ENCODE data around the gene PHLDB2. TPM values are rescaled to one million over a fixed set of nuclear protein-coding genes. Genes with fewer than 3 reads are reported as not detected.

PHLDB2 gene
- total RNA-seq, 1 donor from 2014 or later = 45.5 TPM

DNA sequence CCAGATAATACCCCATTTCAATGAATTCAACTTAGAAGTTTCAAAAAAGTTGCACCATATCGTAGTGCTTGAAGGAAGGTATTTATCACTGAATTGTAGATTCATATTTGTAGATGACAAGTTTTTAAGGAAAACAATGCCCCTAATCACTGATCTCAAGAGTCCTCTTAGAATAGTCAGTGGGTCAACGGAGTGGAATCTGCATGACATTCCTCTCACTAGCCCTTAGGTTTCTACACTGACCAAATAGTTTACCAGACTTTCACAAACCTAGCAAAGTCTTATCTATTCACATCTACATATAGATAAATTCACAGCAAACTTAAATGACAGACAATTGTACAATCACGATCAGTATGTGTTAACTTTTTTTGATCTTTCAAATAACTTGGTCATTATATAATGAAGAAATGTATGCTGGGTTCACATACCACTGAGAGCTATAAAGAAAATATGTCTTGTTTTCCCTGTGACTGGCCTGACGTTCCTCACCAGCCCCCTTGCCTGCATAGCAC, 35.7 kb upstream of the PHLDB2 start:
- Histone ChIP-seq H3K4me3 (ENCODE audit: low read depth, low read length) (no peak overlapping the region), H3K36me3 (ENCODE audit: control insufficient read depth, insufficient read depth, low read length) (peaks cover 5% of the 10 kb centered on the region), H3K27me3 (ENCODE audit: control insufficient read depth, insufficient read depth, low read length) (no peaks in the 10 kb centered on the region)
- FAIRE-seq (no peak), DNase-seq (ENCODE audit: low read depth) (no peak)
- TF ChIP-seq, protein P1, sequence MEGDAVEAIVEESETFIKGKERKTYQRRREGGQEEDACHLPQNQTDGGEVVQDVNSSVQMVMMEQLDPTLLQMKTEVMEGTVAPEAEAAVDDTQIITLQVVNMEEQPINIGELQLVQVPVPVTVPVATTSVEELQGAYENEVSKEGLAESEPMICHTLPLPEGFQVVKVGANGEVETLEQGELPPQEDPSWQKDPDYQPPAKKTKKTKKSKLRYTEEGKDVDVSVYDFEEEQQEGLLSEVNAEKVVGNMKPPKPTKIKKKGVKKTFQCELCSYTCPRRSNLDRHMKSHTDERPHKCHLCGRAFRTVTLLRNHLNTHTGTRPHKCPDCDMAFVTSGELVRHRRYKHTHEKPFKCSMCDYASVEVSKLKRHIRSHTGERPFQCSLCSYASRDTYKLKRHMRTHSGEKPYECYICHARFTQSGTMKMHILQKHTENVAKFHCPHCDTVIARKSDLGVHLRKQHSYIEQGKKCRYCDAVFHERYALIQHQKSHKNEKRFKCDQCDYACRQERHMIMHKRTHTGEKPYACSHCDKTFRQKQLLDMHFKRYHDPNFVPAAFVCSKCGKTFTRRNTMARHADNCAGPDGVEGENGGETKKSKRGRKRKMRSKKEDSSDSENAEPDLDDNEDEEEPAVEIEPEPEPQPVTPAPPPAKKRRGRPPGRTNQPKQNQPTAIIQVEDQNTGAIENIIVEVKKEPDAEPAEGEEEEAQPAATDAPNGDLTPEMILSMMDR (IDR thresholded peaks at IDR 0.05; ENCODE audit: insufficient read depth, low read length, severe bottlenecking) = no peak

DNA sequence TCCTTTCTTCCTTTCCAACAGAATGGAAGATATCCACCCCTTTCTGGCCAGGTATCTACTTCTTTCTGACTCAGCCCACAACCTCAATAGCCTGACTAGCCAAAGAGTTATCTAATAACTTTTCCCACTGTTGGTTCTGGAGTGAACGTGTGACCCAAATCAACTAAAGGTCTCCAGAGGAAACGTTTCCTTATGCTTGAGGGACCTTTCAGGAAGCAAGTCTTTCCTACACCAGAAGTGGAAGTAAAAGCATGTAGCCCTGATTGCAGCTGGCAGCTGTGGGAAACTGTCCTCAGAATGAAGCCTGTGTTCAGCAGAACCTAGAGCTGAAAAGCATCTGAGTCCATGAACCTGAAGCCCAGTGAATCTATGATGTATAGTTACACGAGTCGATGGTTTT, 34.7 kb upstream of the PHLDB2 start:
- FAIRE-seq (no peak), DNase-seq (ENCODE audit: low read depth) (no peak)
- no peaks in the 10 kb centered on the region for H3K27me3 ChIP-seq (ENCODE audit: control insufficient read depth, insufficient read depth, low read length)
- no peak overlapping the region for H3K4me3 ChIP-seq (ENCODE audit: low read depth, low read length)
- TF ChIP-seq, protein P1 (IDR thresholded peaks at IDR 0.05; ENCODE audit: insufficient read depth, low read length, severe bottlenecking) = no peak
- H3K36me3 ChIP-seq (ENCODE audit: control insufficient read depth, insufficient read depth, low read length) = peaks cover 5% of the 10 kb centered on the region

DNA sequence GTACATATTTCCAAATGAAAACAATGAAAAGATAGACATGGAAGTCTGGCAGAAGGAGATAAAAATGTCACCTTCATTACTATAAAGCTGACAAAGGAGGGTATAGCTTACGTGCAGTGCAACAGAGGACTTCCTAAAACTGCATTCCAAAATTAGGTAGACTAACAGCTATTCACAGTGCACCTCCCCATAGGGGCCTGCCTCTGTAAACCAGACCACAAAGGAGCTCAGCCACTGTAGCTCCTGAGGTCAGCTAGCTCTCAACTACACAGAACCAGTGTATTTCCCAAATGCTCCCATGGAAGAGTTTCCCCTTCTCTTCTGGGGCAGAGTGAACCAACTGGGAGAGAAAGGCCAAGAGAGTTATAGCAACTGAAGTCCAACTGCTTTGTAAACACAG, 31.2 kb upstream of the PHLDB2 start:
- peak; percentile 40 for FAIRE-seq

DNA sequence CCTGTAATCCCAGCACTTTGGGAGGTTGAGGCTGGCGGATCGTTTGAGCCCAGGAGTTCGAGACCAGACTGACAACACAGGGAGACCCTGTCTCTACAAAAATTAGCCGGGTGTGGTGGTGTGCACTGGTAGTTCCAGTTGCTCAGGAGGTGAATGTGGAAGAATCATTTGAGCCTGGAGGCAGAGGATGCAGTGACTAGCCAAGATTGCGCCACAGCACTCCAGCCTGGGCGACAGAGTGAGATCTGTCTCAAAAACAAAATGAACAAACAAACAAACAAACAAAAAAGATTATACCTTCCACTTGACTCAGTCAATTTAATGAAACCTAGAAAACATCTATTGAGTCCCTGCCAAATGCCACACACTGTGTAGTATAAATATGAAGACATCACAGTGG, 30.5 kb upstream of the PHLDB2 start:
- Histone ChIP-seq H3K36me3 (ENCODE audit: control insufficient read depth, insufficient read depth, low read length) (peaks cover 5% of the 10 kb centered on the region), H3K4me3 (ENCODE audit: low read depth, low read length) (no peak overlapping the region), H3K27me3 (ENCODE audit: control insufficient read depth, insufficient read depth, low read length) (no peaks in the 10 kb centered on the region)
- TF ChIP-seq, protein P1 (IDR thresholded peaks at IDR 0.05; ENCODE audit: insufficient read depth, low read length, severe bottlenecking) = no peak
- DNase-seq (ENCODE audit: low read depth) (peak; percentile 47), FAIRE-seq (no peak)

More for the DNA sequence above, 31.2 kb upstream of the PHLDB2 start:
- peaks cover 5% of the 10 kb centered on the region for H3K36me3 ChIP-seq (ENCODE audit: control insufficient read depth, insufficient read depth, low read length)
- TF ChIP-seq, protein P1 (IDR thresholded peaks at IDR 0.05; ENCODE audit: insufficient read depth, low read length, severe bottlenecking) = no peak
- H3K27me3 ChIP-seq (ENCODE audit: control insufficient read depth, insufficient read depth, low read length) = no peaks in the 10 kb centered on the region
- H3K4me3 ChIP-seq (ENCODE audit: low read depth, low read length) = no peak overlapping the region
- no peak for DNase-seq (ENCODE audit: low read depth)

DNA sequence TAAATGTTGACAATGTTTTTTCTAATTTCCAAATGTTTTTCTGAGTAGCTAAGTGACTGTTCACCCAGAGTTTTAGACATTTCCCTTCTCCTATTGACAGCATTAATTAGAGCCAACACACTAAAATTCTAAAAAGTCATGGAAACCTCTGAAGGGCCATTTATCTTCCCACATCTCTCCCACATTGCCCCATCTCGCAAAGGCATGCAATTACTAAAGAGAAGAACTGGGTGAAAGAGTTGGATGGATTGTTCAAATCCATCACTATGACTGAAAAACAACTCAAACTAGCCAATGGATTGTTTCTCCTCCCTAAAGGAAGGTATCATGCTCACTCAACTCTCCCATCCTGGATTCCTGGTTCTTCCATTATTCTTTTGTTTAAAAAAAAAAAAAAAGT, 30.0 kb upstream of the PHLDB2 start:
- Histone ChIP-seq H3K27me3 (ENCODE audit: control insufficient read depth, insufficient read depth, low read length) (no peaks in the 10 kb centered on the region), H3K4me3 (ENCODE audit: low read depth, low read length) (no peak overlapping the region), H3K36me3 (ENCODE audit: control insufficient read depth, insufficient read depth, low read length) (peaks cover 4% of the 10 kb centered on the region)
- FAIRE-seq = no peak
- TF ChIP-seq, protein P1 (IDR thresholded peaks at IDR 0.05; ENCODE audit: insufficient read depth, low read length, severe bottlenecking) = no peak
- no peak for DNase-seq (ENCODE audit: low read depth)

DNA sequence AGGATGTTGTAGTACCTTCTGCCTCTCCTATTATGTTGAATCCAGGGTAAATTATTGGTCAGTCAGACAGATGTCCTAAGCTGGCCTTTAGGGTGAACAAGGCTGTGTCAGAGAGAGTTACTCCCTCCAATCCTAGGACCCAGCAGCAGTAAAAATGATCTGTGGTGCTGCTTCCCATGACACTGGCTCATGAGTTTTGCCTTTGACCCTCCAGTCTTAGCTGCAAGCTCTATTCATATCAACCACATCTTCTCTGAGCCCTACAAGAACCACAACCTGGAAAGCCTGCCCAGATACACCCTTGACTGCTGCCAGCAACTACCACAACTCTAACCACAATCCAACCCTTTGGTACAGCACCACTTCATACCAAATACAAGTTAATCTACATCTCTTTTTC, 27.2 kb upstream of the PHLDB2 start:
- peaks cover 4% of the 10 kb centered on the region for H3K36me3 ChIP-seq (ENCODE audit: control insufficient read depth, insufficient read depth, low read length)
- no peak overlapping the region for H3K4me3 ChIP-seq (ENCODE audit: low read depth, low read length)
- DNase-seq (ENCODE audit: low read depth) (no peak), FAIRE-seq (no peak)
- TF ChIP-seq, protein P1 (IDR thresholded peaks at IDR 0.05; ENCODE audit: insufficient read depth, low read length, severe bottlenecking) = no peak
- H3K27me3 ChIP-seq (ENCODE audit: control insufficient read depth, insufficient read depth, low read length) = no peaks in the 10 kb centered on the region
